K562 (cell line): ENCODE measurements around the gene PCDHGA5. TPM values are rescaled to one million over a fixed set of nuclear protein-coding genes. Genes with fewer than 3 reads are reported as not detected.

Experiments used
- CCNT2 ChIP-seq: IDR thresholded peaks from 2 replicates; pipeline ENCODE4 v1.6.1; 2011; ENCODE audit warnings: borderline replicate concordance, low read depth, mild to moderate bottlenecking, moderate library complexity, mixed read lengths, low read length; ENCODE audit not compliant: insufficient read length; ENCODE audit errors: extremely low read depth
- CREB1 ChIP-seq, 2 experiments: sonication (generic) in 1 of 2; formaldehyde crosslinking in 1 of 2; IDR thresholded peaks; 2 replicates each; pipeline versions ENCODE4 v1.6.1 to v1.8.0; 2012 to 2022; ENCODE audit warnings: inconsistent platforms in 1 of 2, mild to moderate bottlenecking in 1 of 2, missing genetic modification reagents in 1 of 2, moderate library complexity in 1 of 2
- CTBP1 ChIP-seq: fragments of 450-650 bp; IDR thresholded peaks from 2 replicates; pipeline ENCODE4 v1.6.1; 2016; ENCODE audit warnings: borderline replicate concordance
- FOXA3 ChIP-seq, 2 experiments: fragments of 450-650 bp in 1 of 2; sonication (generic) in 1 of 2; formaldehyde crosslinking; IDR thresholded peaks in 1 of 2; conservative IDR thresholded peaks in 1 of 2; 2 replicates each; pipeline versions ENCODE4 v1.4.0 to v1.8.0; 2020 to 2022; ENCODE audit warnings: mild to moderate bottlenecking in 2 of 2, missing genetic modification reagents in 1 of 2
- POLR2B ChIP-seq: fragments of 450-650 bp; IDR thresholded peaks from 2 replicates; pipeline ENCODE4 v1.6.1; 2018; ENCODE audit warnings: low read depth; ENCODE audit not compliant: partially characterized antibody
- USF1 ChIP-seq: sonication (generic); formaldehyde crosslinking; IDR thresholded peaks from 2 replicates; pipeline ENCODE4 v1.9.0; 2022; ENCODE audit warnings: mild to moderate bottlenecking, missing genetic modification reagents
- ZNF699 ChIP-seq: fragments of 250-450 bp; sonication (Bioruptor Pico); IDR thresholded peaks from 2 replicates; pipeline ENCODE4 v1.8.0; 2021; ENCODE audit warnings: mild to moderate bottlenecking, moderate library complexity; ENCODE audit not compliant: insufficient replicate concordance
- ZNF830 ChIP-seq: fragments of 250-450 bp; sonication (Bioruptor Pico); IDR thresholded peaks from 2 replicates; pipeline ENCODE4 v1.5.0; 2021; ENCODE audit warnings: mild to moderate bottlenecking
- polyA plus RNA-seq, 8 experiments: library from polyadenylated mRNA; depleted of rRNA in 4 of 8; stranded (reverse) in 5 of 8; unstranded in 3 of 8; fragments of >200 nt; fragmentation: Nextera tagmentation in 2 of 8; fragmentation: Illumina TruSeq in 1 of 8; extraction: Ambion mirVana in 2 of 8; extraction: Trizol in 1 of 8; gene quantifications; 2 replicates each; pipeline versions ENCODE4 v1.2.1 to v1.2.3, GENCODE V29; 2011 to 2014; ENCODE audit warnings: inconsistent platforms in 1 of 8, missing spikeins in 1 of 8
- total RNA-seq, 7 experiments: library from RNA; depleted of rRNA in 6 of 7; stranded (reverse); fragments of >200 nt in 6 of 7; fragmentation: Illumina TruSeq in 2 of 7; extraction: Trizol in 2 of 7; gene quantifications; 2 replicates each; pipeline versions ENCODE4 v1.2.1 to v1.2.3, GENCODE V29; 2011 to 2021; ENCODE audit warnings: low replicate concordance in 1 of 7
- TF ChIP-seq, protein P1 (sequence below): fragments of 450-650 bp; IDR thresholded peaks from 2 replicates; pipeline ENCODE4 v1.6.1; 2016; ENCODE audit warnings: mild to moderate bottlenecking, moderate library complexity

Gene PCDHGA5
- total and polyA plus RNA-seq, 9 of the 15 experiments (the other 6 are each of a cell fraction or from before 2014, with no cell fraction given), result 0.01 to 0.18 (median 0.12) TPM; not detected in 1

GRCh38 chr5:141356133-141356532 lies 7.8 kb upstream of the PCDHGA5 start (continued):
- TF ChIP-seq, protein P1, sequence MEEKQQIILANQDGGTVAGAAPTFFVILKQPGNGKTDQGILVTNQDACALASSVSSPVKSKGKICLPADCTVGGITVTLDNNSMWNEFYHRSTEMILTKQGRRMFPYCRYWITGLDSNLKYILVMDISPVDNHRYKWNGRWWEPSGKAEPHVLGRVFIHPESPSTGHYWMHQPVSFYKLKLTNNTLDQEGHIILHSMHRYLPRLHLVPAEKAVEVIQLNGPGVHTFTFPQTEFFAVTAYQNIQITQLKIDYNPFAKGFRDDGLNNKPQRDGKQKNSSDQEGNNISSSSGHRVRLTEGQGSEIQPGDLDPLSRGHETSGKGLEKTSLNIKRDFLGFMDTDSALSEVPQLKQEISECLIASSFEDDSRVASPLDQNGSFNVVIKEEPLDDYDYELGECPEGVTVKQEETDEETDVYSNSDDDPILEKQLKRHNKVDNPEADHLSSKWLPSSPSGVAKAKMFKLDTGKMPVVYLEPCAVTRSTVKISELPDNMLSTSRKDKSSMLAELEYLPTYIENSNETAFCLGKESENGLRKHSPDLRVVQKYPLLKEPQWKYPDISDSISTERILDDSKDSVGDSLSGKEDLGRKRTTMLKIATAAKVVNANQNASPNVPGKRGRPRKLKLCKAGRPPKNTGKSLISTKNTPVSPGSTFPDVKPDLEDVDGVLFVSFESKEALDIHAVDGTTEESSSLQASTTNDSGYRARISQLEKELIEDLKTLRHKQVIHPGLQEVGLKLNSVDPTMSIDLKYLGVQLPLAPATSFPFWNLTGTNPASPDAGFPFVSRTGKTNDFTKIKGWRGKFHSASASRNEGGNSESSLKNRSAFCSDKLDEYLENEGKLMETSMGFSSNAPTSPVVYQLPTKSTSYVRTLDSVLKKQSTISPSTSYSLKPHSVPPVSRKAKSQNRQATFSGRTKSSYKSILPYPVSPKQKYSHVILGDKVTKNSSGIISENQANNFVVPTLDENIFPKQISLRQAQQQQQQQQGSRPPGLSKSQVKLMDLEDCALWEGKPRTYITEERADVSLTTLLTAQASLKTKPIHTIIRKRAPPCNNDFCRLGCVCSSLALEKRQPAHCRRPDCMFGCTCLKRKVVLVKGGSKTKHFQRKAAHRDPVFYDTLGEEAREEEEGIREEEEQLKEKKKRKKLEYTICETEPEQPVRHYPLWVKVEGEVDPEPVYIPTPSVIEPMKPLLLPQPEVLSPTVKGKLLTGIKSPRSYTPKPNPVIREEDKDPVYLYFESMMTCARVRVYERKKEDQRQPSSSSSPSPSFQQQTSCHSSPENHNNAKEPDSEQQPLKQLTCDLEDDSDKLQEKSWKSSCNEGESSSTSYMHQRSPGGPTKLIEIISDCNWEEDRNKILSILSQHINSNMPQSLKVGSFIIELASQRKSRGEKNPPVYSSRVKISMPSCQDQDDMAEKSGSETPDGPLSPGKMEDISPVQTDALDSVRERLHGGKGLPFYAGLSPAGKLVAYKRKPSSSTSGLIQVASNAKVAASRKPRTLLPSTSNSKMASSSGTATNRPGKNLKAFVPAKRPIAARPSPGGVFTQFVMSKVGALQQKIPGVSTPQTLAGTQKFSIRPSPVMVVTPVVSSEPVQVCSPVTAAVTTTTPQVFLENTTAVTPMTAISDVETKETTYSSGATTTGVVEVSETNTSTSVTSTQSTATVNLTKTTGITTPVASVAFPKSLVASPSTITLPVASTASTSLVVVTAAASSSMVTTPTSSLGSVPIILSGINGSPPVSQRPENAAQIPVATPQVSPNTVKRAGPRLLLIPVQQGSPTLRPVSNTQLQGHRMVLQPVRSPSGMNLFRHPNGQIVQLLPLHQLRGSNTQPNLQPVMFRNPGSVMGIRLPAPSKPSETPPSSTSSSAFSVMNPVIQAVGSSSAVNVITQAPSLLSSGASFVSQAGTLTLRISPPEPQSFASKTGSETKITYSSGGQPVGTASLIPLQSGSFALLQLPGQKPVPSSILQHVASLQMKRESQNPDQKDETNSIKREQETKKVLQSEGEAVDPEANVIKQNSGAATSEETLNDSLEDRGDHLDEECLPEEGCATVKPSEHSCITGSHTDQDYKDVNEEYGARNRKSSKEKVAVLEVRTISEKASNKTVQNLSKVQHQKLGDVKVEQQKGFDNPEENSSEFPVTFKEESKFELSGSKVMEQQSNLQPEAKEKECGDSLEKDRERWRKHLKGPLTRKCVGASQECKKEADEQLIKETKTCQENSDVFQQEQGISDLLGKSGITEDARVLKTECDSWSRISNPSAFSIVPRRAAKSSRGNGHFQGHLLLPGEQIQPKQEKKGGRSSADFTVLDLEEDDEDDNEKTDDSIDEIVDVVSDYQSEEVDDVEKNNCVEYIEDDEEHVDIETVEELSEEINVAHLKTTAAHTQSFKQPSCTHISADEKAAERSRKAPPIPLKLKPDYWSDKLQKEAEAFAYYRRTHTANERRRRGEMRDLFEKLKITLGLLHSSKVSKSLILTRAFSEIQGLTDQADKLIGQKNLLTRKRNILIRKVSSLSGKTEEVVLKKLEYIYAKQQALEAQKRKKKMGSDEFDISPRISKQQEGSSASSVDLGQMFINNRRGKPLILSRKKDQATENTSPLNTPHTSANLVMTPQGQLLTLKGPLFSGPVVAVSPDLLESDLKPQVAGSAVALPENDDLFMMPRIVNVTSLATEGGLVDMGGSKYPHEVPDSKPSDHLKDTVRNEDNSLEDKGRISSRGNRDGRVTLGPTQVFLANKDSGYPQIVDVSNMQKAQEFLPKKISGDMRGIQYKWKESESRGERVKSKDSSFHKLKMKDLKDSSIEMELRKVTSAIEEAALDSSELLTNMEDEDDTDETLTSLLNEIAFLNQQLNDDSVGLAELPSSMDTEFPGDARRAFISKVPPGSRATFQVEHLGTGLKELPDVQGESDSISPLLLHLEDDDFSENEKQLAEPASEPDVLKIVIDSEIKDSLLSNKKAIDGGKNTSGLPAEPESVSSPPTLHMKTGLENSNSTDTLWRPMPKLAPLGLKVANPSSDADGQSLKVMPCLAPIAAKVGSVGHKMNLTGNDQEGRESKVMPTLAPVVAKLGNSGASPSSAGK, result peak; percentile 52; the same call in 1 of the 2 replicates
- TF ChIP-seq CTBP1 (no peak), FOXA3 (CRISPR knock-in tag; conservative IDR thresholded peaks at IDR 0.05 in 1 of 2, IDR thresholded peaks at IDR 0.05 in 1 of 2) (peak in 1 of 2 experiments; percentile 71; a peak in 2 of 4 replicates), CREB1 (IDR thresholded peaks at IDR 0.05) (no peak), CREB1 (CRISPR knock-in tag; IDR thresholded peaks at IDR 0.05) (no peak), ZNF830 (CRISPR knock-in tag) (no peak), CCNT2 (no peak), ZNF699 (no peak), POLR2B (no peak), USF1 (CRISPR knock-in tag) (no peak)
